CD4-positive, CD25-positive, alpha-beta regulatory T cell (primary cell): ENCODE data around the gene CDH9. TPM values are rescaled to one million over a fixed set of nuclear protein-coding genes. Genes with fewer than 3 reads are reported as not detected.

Source experiments
- ATAC-seq, 2 donors: fragments of 150-1000 bp; cut with Tn5 transposase; one replicate each; pipeline ENCODE4 v1.10.0; 2021; ENCODE audit warnings: low read depth in 2 of 2, moderate number of reproducible peaks in 2 of 2, moderate library complexity in 1 of 2
- DNase-seq, 3 donors: peaks; one replicate each; pipeline versions ENCODE4 v3.0.0 to v3.0.0-alpha.2; 2012 to 2022; ENCODE audit warnings: mixed read lengths in 1 of 3
- H3K27ac ChIP-seq: one replicate; pipeline ENCODE4 v1.7.0; 2013; ENCODE audit warnings: mild to moderate bottlenecking, low read length; ENCODE audit not compliant: insufficient read depth, poor library complexity, severe bottlenecking
- H3K27me3 ChIP-seq: one replicate; pipeline ENCODE4 v1.7.0; 2013; ENCODE audit warnings: low read length; ENCODE audit not compliant: control insufficient read depth, insufficient read depth
- H3K36me3 ChIP-seq: one replicate; pipeline ENCODE4 v1.7.0; 2013; ENCODE audit warnings: mild to moderate bottlenecking, low read length, moderate library complexity; ENCODE audit not compliant: control insufficient read depth, insufficient read depth
- H3K4me1 ChIP-seq: 2 replicates; pipeline ENCODE4 v1.7.0; 2013; ENCODE audit warnings: mild to moderate bottlenecking, low read length; ENCODE audit not compliant: insufficient read depth, control insufficient read depth, poor library complexity, severe bottlenecking
- H3K4me3 ChIP-seq: one replicate; pipeline ENCODE4 v1.7.0; 2013; ENCODE audit warnings: low read depth, mild to moderate bottlenecking, low read length, moderate library complexity
- H3K9me3 ChIP-seq, 2 experiments: 1 replicate in 1 of 2; 2 replicates in 1 of 2; pipeline ENCODE4 v1.7.0; 2013; ENCODE audit warnings: low read length in 2 of 2, mild to moderate bottlenecking in 1 of 2, moderate library complexity in 1 of 2; ENCODE audit not compliant: control insufficient read depth in 2 of 2
- H3K27ac Mint-ChIP-seq, 3 donors: one replicate each; pipeline ENCODE4 v1.8.0; 2020 to 2022; ENCODE audit warnings: mild to moderate bottlenecking in 3 of 3, mixed read lengths in 3 of 3, moderate library complexity in 2 of 3
- H3K27me3 Mint-ChIP-seq: one replicate; pipeline ENCODE4 v1.8.0; 2022; ENCODE audit warnings: mild to moderate bottlenecking, mixed read lengths
- H3K36me3 Mint-ChIP-seq: one replicate; pipeline ENCODE4 v1.8.0; 2020; ENCODE audit warnings: mixed read lengths
- H3K4me1 Mint-ChIP-seq, 4 donors: one replicate each; pipeline ENCODE4 v1.8.0; 2020 to 2022; ENCODE audit warnings: mixed read lengths in 4 of 4, mild to moderate bottlenecking in 1 of 4
- H3K4me3 Mint-ChIP-seq, 4 donors: one replicate each; pipeline ENCODE4 v1.8.0; 2020 to 2022; ENCODE audit warnings: mild to moderate bottlenecking in 4 of 4, mixed read lengths in 4 of 4, moderate library complexity in 3 of 4
- H3K9me3 Mint-ChIP-seq, 7 donors: one replicate each; pipeline ENCODE4 v1.8.0; 2020 to 2022; ENCODE audit warnings: mixed read lengths in 7 of 7, mild to moderate bottlenecking in 3 of 7, moderate library complexity in 2 of 7
- polyA plus RNA-seq, 4 donors: library from polyadenylated mRNA; unstranded; fragments of 300-500 nt; fragmentation: Illumina TruSeq; gene quantifications; one replicate each; pipeline ENCODE4 v1.2.3, GENCODE V29; 2021
- total RNA-seq: library from RNA; stranded (reverse); gene quantifications from one replicate; pipeline ENCODE4 v1.2.3, GENCODE V29; 2022

CDH9 gene
- total and polyA plus RNA-seq, 5 donors from 2014 or later, result not detected

- H3K4me1 Mint-ChIP-seq, result no peaks in the 10 kb centered on the region
- peaks cover 6 to 23% (median 12%) of the 10 kb centered on the region in 7 donors for H3K9me3 Mint-ChIP-seq
These were observed 28.9 kb downstream of the CDH9 start for GRCh38 chr5:27009540-27009915.

GRCh38 chr5:27008604-27009539, 29.5 kb downstream of the CDH9 start:
- no peaks in the 10 kb centered on the region for H3K36me3 Mint-ChIP-seq
- H3K4me1 Mint-ChIP-seq, result no peaks in the 10 kb centered on the region
- no peaks in the 10 kb centered on the region for H3K27me3 Mint-ChIP-seq
- ATAC-seq, result no peak
- no peak overlapping the region for H3K27ac Mint-ChIP-seq
- Histone ChIP-seq H3K4me3 (no peak overlapping the region), H3K4me1 (no peaks in the 10 kb centered on the region), H3K36me3 (no peaks in the 10 kb centered on the region), H3K27ac (no peak overlapping the region), H3K27me3 (no peaks in the 10 kb centered on the region), H3K9me3 (peaks cover 3 to 8% of the 10 kb centered on the region in 2 experiments)
- no peak for DNase-seq
- H3K4me3 Mint-ChIP-seq, result no peak overlapping the region
- H3K9me3 Mint-ChIP-seq, result peaks cover 9 to 23% (median 10%) of the 10 kb centered on the region in 7 donors

More at GRCh38 chr5:27009540-27009915, 28.9 kb downstream of the CDH9 start:
- Mint-ChIP-seq H3K4me3 (no peak overlapping the region), H3K36me3 (no peaks in the 10 kb centered on the region), H3K27ac (no peak overlapping the region), H3K27me3 (no peaks in the 10 kb centered on the region)
- Histone ChIP-seq H3K27ac (no peak overlapping the region), H3K4me3 (no peak overlapping the region), H3K9me3 (peaks cover 3 to 8% of the 10 kb centered on the region in 2 experiments), H3K36me3 (no peaks in the 10 kb centered on the region), H3K4me1 (no peaks in the 10 kb centered on the region), H3K27me3 (no peaks in the 10 kb centered on the region)
- ATAC-seq (no peak), DNase-seq (no peak)

GRCh38 chr5:27007121-27007520, 31.3 kb downstream of the CDH9 start:
- ATAC-seq (no peak), DNase-seq (no peak)
- Mint-ChIP-seq H3K9me3 (peaks cover 9 to 19% (median 11%) of the 10 kb centered on the region in 7 donors), H3K4me1 (no peaks in the 10 kb centered on the region), H3K27me3 (no peaks in the 10 kb centered on the region), H3K27ac (no peak overlapping the region), H3K36me3 (no peaks in the 10 kb centered on the region), H3K4me3 (no peak overlapping the region)
- Histone ChIP-seq H3K4me1 (no peaks in the 10 kb centered on the region), H3K27me3 (no peaks in the 10 kb centered on the region), H3K4me3 (no peak overlapping the region), H3K36me3 (no peaks in the 10 kb centered on the region), H3K27ac (no peak overlapping the region), H3K9me3 (peaks cover 3 to 8% of the 10 kb centered on the region in 2 experiments)

- no peaks in the 10 kb centered on the region for H3K27me3 ChIP-seq
- Mint-ChIP-seq H3K4me1 (no peaks in the 10 kb centered on the region), H3K27me3 (no peaks in the 10 kb centered on the region), H3K36me3 (no peaks in the 10 kb centered on the region), H3K9me3 (peaks cover 1 to 15% (median 8%) of the 10 kb centered on the region in 7 donors), H3K27ac (no peak overlapping the region), H3K4me3 (no peak overlapping the region)
- H3K27ac ChIP-seq, result no peak overlapping the region
- no peak for DNase-seq
- H3K4me1 ChIP-seq, result no peaks in the 10 kb centered on the region
- H3K4me3 ChIP-seq, result no peak overlapping the region
- H3K36me3 ChIP-seq, result no peaks in the 10 kb centered on the region
- no peak for ATAC-seq
- H3K9me3 ChIP-seq, result peaks cover 5 to 6% of the 10 kb centered on the region in 2 experiments
These were observed 51.4 kb downstream of the CDH9 start for GRCh38 chr5:26986985-26987384.

- H3K36me3 ChIP-seq, result no peaks in the 10 kb centered on the region
- no peaks in the 10 kb centered on the region for H3K36me3 Mint-ChIP-seq
- H3K4me1 Mint-ChIP-seq, result no peaks in the 10 kb centered on the region
- H3K27me3 Mint-ChIP-seq, result no peaks in the 10 kb centered on the region
- H3K9me3 ChIP-seq, result no peaks in the 10 kb centered on the region
- H3K4me1 ChIP-seq, result no peaks in the 10 kb centered on the region
- H3K4me3 ChIP-seq, result no peak overlapping the region
- DNase-seq (no peak), ATAC-seq (no peak)
- H3K9me3 Mint-ChIP-seq, result peaks cover 0 to 12% (median 7%) of the 10 kb centered on the region in 7 donors
- no peaks in the 10 kb centered on the region for H3K27me3 ChIP-seq
- no peak overlapping the region for H3K27ac ChIP-seq
- no peak overlapping the region for H3K4me3 Mint-ChIP-seq
- peak overlapping the region in 1 of 3 donors; percentile 56 for H3K27ac Mint-ChIP-seq
These were observed 56.6 kb downstream of the CDH9 start for GRCh38 chr5:26981750-26982149.

GRCh38 chr5:26959290-26959689, 79.1 kb downstream of the CDH9 start:
- H3K27ac ChIP-seq, result no peak overlapping the region
- DNase-seq, result no peak
- no peak overlapping the region for H3K27ac Mint-ChIP-seq
- peaks cover 2 to 41% (median 11%) of the 10 kb centered on the region in 7 donors for H3K9me3 Mint-ChIP-seq
- H3K4me3 Mint-ChIP-seq, result no peak overlapping the region
- H3K4me1 ChIP-seq, result no peaks in the 10 kb centered on the region
- H3K9me3 ChIP-seq, result peaks cover 0 to 11% of the 10 kb centered on the region in 2 experiments
- no peak overlapping the region for H3K4me3 ChIP-seq
- H3K27me3 Mint-ChIP-seq, result no peaks in the 10 kb centered on the region
- no peaks in the 10 kb centered on the region for H3K4me1 Mint-ChIP-seq
- no peaks in the 10 kb centered on the region for H3K36me3 Mint-ChIP-seq
- no peak for ATAC-seq
- no peaks in the 10 kb centered on the region for H3K27me3 ChIP-seq
- H3K36me3 ChIP-seq, result no peaks in the 10 kb centered on the region

GRCh38 chr5:26955161-26955560, 83.2 kb downstream of the CDH9 start:
- Histone ChIP-seq H3K9me3 (peaks cover 0 to 11% of the 10 kb centered on the region in 2 experiments), H3K4me1 (no peaks in the 10 kb centered on the region), H3K36me3 (no peaks in the 10 kb centered on the region), H3K27me3 (no peaks in the 10 kb centered on the region), H3K4me3 (no peak overlapping the region), H3K27ac (no peak overlapping the region)
- Mint-ChIP-seq H3K27ac (no peak overlapping the region), H3K9me3 (peaks cover 4 to 38% (median 9%) of the 10 kb centered on the region in 7 donors), H3K4me3 (no peak overlapping the region), H3K27me3 (no peaks in the 10 kb centered on the region), H3K4me1 (no peaks in the 10 kb centered on the region), H3K36me3 (no peaks in the 10 kb centered on the region)
- ATAC-seq (no peak), DNase-seq (no peak)

- Histone ChIP-seq H3K4me1 (no peaks in the 10 kb centered on the region), H3K27ac (no peak overlapping the region), H3K4me3 (no peak overlapping the region), H3K9me3 (peaks cover 4 to 15% of the 10 kb centered on the region in 2 experiments), H3K27me3 (no peaks in the 10 kb centered on the region), H3K36me3 (no peaks in the 10 kb centered on the region)
- DNase-seq (no peak), ATAC-seq (no peak)
- Mint-ChIP-seq H3K36me3 (no peaks in the 10 kb centered on the region), H3K27me3 (no peaks in the 10 kb centered on the region), H3K4me1 (no peaks in the 10 kb centered on the region), H3K27ac (no peak overlapping the region), H3K9me3 (peaks cover 3 to 17% (median 12%) of the 10 kb centered on the region in 7 donors), H3K4me3 (no peak overlapping the region)
These were observed 89.5 kb downstream of the CDH9 start for GRCh38 chr5:26948921-26949320.
